Type B pancreatic cell (in vitro differentiated cells): ENCODE data around the gene OST4. TPM values are rescaled to one million over a fixed set of nuclear protein-coding genes. Genes with fewer than 3 reads are reported as not detected.

Experiments used
- DNase-seq: peaks from one replicate; pipeline ENCODE4 v3.0.0; 2021; ENCODE audit warnings: mixed read lengths; ENCODE audit not compliant: unreplicated experiment; ENCODE audit errors: extremely low spot score
- H3K27ac Mint-ChIP-seq: 2 replicates; pipeline ENCODE4 v1.8.0; 2021; ENCODE audit warnings: mild to moderate bottlenecking, mixed read lengths
- H3K27me3 Mint-ChIP-seq: 2 replicates; pipeline ENCODE4 v1.8.0; 2021; ENCODE audit warnings: mixed read lengths
- H3K36me3 Mint-ChIP-seq: 2 replicates; pipeline ENCODE4 v1.8.0; 2021; ENCODE audit warnings: mixed read lengths
- H3K4me1 Mint-ChIP-seq: one replicate; pipeline ENCODE4 v1.8.0; 2021; ENCODE audit warnings: mixed read lengths; ENCODE audit not compliant: unreplicated experiment
- H3K4me3 Mint-ChIP-seq: 2 replicates; pipeline ENCODE4 v1.8.0; 2021; ENCODE audit warnings: mild to moderate bottlenecking, mixed read lengths
- H3K9me3 Mint-ChIP-seq: 2 replicates; pipeline ENCODE4 v1.8.0; 2021; ENCODE audit warnings: mixed read lengths
- total RNA-seq: library from RNA; stranded (reverse); gene quantifications from 2 replicates; pipeline ENCODE4 v1.2.1, GENCODE V29; 2021; ENCODE audit warnings: low replicate concordance
- TF ChIP-seq, protein P1 (sequence below): fragments of 200-600 bp; sonication (generic); conservative IDR thresholded peaks from 2 replicates; pipeline ENCODE4 v1.5.0; 2021; ENCODE audit warnings: antibody characterized with exemption, mild to moderate bottlenecking

OST4 gene
- total RNA-seq, 1 donor from 2014 or later, result 298 TPM

DNA sequence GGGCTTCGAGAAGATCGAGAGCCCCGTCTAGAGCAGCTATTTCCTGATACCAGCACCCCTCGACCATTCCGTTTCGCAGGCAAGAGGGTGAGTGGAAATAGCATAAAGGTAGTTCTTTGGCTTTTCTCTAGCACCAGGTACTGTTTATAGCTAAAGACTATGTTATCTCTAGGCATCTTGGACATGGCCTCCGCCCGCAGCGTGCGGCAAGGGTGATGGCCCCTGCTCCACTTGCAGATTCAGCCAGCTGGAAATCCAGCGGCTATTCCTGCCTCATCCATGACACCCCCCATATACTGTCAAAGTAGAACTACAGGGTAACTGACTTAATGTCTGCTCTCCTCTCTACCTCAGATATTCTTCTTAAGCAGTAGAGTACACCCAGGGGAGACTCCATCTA, 16.7 kb downstream of the OST4 start:
- peaks cover 7% of the 10 kb centered on the region for H3K9me3 Mint-ChIP-seq
- H3K4me3 Mint-ChIP-seq, result no peak overlapping the region
- H3K36me3 Mint-ChIP-seq, result peaks cover 22% of the 10 kb centered on the region
- H3K4me1 Mint-ChIP-seq, result peaks cover 18% of the 10 kb centered on the region
- H3K27ac Mint-ChIP-seq, result no peak overlapping the region
- TF ChIP-seq, protein P1, sequence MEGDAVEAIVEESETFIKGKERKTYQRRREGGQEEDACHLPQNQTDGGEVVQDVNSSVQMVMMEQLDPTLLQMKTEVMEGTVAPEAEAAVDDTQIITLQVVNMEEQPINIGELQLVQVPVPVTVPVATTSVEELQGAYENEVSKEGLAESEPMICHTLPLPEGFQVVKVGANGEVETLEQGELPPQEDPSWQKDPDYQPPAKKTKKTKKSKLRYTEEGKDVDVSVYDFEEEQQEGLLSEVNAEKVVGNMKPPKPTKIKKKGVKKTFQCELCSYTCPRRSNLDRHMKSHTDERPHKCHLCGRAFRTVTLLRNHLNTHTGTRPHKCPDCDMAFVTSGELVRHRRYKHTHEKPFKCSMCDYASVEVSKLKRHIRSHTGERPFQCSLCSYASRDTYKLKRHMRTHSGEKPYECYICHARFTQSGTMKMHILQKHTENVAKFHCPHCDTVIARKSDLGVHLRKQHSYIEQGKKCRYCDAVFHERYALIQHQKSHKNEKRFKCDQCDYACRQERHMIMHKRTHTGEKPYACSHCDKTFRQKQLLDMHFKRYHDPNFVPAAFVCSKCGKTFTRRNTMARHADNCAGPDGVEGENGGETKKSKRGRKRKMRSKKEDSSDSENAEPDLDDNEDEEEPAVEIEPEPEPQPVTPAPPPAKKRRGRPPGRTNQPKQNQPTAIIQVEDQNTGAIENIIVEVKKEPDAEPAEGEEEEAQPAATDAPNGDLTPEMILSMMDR, result no peak
- no peak for DNase-seq
- H3K27me3 Mint-ChIP-seq, result peaks cover 14% of the 10 kb centered on the region

DNA sequence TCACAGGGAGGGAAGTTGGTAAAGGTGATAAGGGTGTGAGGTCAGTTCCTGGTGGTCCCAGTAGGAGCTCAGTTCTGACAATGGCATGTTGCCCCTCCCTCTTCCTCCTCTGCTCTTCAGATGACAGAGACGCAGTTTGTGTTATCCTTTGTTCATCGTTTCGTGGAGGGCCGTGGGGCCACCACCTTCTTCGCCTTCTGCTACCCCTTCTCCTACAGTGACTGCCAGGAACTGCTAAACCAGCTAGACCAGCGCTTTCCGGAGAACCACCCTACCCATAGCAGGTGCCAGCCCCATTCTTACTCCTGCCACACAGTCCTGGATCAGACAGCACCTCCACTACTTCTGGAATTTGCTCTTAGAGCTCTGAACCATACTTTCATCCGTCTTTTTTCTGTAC, 17.7 kb downstream of the OST4 start:
- Mint-ChIP-seq H3K9me3 (peaks cover 7% of the 10 kb centered on the region), H3K27me3 (peaks cover 14% of the 10 kb centered on the region), H3K27ac (no peak overlapping the region), H3K36me3 (peaks cover 22% of the 10 kb centered on the region), H3K4me1 (peaks cover 23% of the 10 kb centered on the region), H3K4me3 (peak overlapping the region; percentile 22)
- no peak for DNase-seq
- TF ChIP-seq, protein P1, result no peak

DNA sequence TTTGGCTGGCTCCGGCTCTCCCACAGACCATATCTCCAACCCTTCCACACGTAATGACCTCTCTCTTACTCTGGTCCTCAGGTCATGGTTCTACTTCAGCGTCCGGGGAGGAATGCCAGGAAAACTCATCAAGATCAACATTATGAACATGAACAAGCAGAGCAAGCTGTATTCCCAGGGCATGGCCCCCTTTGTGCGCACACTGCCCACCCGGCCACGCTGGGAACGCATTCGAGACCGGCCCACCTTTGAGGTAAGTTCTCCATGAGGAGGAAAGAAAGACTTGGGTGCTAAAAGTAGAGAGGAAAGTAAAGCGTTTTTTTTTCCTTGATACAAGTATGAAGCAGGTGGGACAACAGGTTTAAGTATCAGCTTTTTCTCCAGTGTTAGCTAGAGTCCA, 18.1 kb downstream of the OST4 start:
- H3K36me3 Mint-ChIP-seq, result peaks cover 22% of the 10 kb centered on the region
- TF ChIP-seq, protein P1, result no peak
- no peak for DNase-seq
- H3K4me3 Mint-ChIP-seq, result peak overlapping the region; percentile 99
- peak overlapping the region; percentile 57 for H3K27ac Mint-ChIP-seq
- H3K27me3 Mint-ChIP-seq, result peaks cover 14% of the 10 kb centered on the region
- H3K4me1 Mint-ChIP-seq, result peaks cover 23% of the 10 kb centered on the region
- peaks cover 7% of the 10 kb centered on the region for H3K9me3 Mint-ChIP-seq

DNA sequence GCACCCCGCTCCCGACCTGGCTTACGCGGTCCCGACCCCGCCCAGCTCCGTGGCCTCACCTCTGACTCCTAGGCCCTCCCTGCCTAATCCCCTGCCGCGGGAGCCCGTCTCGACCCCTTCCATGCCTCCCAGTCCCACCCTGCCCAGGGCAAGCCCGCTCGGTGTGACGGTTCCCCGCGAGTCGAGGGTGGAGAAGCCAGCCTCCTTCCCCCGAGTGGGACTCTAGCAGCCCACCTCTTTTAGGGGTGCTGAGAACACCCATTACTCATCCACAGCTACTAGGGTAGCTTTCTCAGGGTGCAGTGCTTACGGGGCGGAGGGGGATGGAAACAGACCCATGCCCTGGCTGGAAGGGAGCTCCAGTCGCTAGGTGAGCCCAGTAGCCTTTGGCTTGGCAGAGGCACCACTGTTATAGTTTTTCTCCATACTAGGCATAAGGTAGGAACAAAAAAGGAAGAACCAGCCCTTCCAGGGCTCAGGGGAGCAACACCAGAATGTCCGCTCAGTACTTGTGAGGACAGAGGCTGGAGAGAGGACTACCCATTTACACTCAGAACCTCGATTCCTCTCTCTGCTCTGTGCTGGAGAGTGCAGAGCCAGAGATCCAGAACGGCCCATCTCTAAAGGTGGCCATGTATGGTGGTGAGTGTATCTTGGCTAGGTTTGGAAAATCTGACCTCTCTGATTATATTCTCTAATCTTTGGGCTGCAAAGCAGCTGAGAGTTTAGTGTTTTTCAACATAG, 19.4 kb downstream of the OST4 start:
- peaks cover 7% of the 10 kb centered on the region for H3K9me3 Mint-ChIP-seq
- H3K4me3 Mint-ChIP-seq, result peak overlapping the region; percentile 99
- peaks cover 23% of the 10 kb centered on the region for H3K4me1 Mint-ChIP-seq
- TF ChIP-seq, protein P1, result no peak
- no peak for DNase-seq
- peaks cover 22% of the 10 kb centered on the region for H3K36me3 Mint-ChIP-seq
- peak overlapping the region; percentile 88 for H3K27ac Mint-ChIP-seq
- peaks cover 14% of the 10 kb centered on the region for H3K27me3 Mint-ChIP-seq

DNA sequence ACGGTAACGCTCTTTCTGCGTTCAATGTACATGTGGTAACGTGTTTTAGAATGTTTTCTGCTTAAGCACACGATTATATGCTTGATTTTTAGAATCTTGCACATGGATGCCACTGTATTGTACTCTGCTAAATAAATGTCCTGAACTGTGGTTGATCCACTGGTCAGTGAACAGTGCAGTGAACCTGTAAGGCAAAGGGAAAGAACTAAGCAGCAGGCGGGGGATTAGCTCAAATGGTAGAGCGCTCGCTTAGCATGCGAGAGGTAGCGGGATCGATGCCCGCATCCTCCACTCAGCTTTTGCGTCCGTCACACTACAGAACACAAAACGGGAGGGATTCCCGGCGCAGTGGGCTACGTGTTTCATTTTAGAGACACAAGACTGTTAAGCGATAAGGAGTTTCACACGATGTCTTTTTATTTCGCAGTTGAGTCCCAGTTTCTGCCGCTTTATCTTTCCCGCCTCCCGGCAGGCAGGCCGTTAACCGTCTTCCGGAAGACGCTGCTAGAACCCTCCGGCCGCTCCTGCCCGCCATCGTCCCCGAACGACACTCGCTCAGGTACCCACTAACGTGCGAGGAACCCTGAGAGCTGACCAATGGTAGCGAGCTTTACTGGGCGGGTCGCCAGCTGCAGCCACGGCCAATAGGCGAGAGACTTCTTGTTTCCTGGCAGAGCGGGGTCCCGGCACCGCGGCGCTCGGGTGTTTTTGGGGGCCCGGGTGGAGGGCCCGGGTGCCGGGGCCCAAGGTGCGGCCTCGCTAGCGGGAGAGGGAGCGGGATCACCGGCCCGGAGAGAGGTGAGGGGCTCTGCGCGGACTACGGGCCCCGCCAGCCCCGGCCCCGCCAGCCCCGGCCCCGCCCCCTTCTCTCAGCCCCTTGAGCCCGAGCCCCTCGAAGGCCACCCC, 20.2 kb downstream of the OST4 start, which contains the start of gene AGBL5:
TSS of gene AGBL5 (plus strand) at position 673 of the 906 bp plus-strand sequence. CDS start 1,291 bp downstream, outside the sequence.
- Mint-ChIP-seq H3K27me3 (peaks cover 14% of the 10 kb centered on the region), H3K27ac (peak within 1 kb of the TSS; percentile 99), H3K4me3 (peak within 1 kb of the TSS; percentile 99), H3K36me3 (peaks cover 22% of the 10 kb centered on the region), H3K4me1 (peaks cover 23% of the 10 kb centered on the region), H3K9me3 (peaks cover 7% of the 10 kb centered on the region)
- DNase-seq, result peak; percentile 96
- TF ChIP-seq, protein P1, result no peak
